Endothelial cell of hepatic sinusoid (primary cell): ENCODE results near the gene HAVCR1.
"Not testable (repeated sequence)": the region's sequence is repeated elsewhere in the genome, so short reads cannot be mapped to it uniquely, and the experiment has no call there.

Experiments
- in situ Hi-C: cut with HindIII; loops from 2 replicates; pipeline ENCODE4 v1.10.0; 2017; ENCODE audit warnings: low sequenced_read_pairs

The HAVCR1 gene

DNA sequence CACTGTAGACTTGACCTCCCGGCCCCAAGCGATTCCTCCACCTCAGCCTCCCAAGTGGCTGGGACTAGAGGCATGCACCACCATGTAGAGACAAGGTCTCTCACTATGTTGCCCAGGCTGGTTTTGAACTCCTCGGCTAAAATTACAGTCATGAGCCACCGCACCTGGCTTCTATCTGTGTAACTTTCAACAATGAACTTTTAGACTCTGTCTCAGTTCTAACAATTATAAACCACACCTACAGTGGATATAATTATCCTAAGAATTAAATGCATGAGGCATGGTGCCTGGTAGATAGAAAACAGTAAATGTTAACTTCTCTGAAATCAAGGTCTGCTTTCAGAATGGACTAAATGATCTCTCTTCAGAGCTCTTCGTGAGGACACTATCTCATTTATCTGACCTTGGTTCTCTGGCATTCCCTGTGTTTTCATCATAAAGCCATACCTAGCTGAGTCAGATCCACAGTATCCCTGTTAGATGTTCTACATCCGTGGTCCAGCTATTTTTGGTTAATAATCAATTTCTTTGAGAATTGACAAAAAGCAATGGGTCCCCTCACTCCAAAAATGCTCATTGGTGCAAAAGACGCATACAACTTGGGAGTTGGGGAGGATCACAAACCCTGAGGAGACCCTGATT is 7.2 kb downstream of the HAVCR1 start:
- in situ Hi-C loops = no loop called here

- in situ Hi-C loops = no loop called here
Observed at GRCh38 chr5:157050050-157050449, 8.9 kb downstream of the HAVCR1 start.

DNA sequence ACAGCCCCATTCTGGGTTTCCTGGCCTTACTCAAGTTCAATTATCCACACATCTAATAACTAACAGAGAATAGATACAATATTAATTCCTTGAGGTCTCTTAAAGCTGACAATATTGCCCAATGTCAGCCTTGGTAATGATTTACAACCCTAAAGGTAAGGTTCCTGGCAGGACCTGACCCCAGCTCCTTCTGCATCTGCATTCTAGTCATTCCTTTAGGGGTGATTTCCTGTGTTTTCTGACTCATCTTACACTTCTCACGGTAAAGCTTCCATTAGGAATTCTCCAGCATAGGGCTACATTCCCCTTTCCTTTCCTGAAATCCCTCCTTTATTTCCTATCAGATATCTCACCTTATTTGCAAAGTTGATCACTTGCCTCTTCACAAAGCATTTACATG is 9.3 kb downstream of the HAVCR1 start:
- in situ Hi-C loops = no loop called here

DNA sequence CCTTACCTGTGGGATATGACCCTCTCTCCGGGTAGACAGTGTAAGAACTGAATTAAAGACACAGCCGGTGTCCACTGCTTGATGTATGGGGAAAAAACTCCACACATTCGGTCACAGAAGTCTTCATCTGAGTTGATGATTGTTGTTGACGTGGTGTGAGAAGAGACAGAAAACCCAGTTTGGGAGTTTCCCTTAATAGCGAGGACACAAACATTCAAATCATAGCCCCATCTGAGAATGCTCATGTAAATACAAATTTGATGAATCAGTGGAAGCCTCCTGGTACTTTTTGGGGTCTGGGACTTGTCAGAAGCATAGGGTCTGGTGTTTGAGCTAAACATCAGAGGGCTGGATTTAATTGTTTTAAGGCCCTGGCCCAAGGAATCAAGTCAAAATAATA is 11.0 kb downstream of the HAVCR1 start:
- in situ Hi-C loops = no loop called here

- in situ Hi-C loops = not testable (repeated sequence)
Observed at GRCh38 chr5:157047016-157047415, 11.9 kb downstream of the HAVCR1 start.

DNA sequence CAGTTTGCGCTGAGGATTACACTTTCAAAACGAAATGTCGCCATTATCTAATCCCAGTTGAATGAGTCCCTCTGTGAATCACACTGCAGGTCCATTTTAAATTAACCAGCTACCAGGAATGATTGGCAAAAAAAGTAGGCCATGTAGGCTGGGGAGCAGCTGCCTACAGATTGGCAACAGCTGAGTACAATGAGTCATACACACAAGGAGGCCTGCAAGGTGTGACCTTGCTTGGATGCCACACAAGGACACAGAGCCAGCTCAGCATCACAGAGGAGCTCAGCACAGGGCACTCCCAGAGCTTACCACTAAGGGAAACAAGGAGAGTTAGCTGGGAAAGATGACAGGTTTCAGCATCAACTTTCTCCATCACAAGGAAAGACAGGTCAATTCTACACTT is 12.9 kb downstream of the HAVCR1 start:
- in situ Hi-C loops = no loop called here

DNA sequence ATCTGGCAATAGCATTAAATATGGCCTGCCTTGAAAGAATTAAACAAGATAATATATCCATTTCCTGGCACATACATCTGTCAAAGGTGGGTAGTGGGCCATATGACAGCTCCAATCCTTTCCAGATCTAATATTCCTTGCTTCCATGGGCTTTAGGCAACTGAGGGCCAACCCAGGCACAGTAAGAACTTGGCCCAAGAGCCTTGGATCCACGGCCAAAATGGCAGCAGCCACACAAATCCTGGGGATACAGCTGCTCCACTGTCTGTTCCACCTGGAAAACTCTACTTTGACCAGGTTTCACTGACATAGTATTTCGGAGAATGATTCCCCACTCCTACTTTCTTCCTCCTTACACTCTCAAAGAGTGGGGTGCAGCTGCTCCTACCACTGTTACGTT is 13.3 kb downstream of the HAVCR1 start:
- in situ Hi-C loops = no loop called here

DNA sequence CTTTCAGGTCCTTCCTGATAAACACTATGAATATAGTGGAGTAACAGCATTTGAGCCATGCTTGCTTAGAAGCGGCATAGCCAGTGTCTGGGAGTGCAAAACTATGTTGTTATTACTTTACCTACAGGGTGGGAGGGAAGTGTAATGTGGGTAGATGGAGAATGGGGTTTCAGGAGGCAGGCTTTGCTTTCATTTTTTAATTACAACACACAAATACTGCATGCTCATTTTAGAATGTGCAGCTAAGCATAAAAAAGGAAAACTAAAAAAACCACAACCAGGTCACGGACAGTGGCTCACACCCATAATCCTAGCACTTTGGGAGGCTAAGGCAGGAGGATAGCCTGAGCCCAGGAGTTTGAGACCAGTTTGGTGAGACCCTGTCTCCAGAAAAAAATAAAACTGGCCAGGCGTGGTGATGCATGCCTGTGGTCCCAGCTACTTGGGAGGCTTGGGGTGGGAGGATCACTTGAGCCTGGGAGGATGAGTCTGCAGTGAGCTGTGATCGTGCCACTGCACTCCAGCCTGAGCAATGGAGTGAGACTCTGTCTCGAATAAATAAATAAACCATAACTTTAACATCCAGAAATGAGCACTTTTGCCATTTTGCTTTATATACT is 20.2 kb downstream of the HAVCR1 start:
- in situ Hi-C loops = no loop called here

DNA sequence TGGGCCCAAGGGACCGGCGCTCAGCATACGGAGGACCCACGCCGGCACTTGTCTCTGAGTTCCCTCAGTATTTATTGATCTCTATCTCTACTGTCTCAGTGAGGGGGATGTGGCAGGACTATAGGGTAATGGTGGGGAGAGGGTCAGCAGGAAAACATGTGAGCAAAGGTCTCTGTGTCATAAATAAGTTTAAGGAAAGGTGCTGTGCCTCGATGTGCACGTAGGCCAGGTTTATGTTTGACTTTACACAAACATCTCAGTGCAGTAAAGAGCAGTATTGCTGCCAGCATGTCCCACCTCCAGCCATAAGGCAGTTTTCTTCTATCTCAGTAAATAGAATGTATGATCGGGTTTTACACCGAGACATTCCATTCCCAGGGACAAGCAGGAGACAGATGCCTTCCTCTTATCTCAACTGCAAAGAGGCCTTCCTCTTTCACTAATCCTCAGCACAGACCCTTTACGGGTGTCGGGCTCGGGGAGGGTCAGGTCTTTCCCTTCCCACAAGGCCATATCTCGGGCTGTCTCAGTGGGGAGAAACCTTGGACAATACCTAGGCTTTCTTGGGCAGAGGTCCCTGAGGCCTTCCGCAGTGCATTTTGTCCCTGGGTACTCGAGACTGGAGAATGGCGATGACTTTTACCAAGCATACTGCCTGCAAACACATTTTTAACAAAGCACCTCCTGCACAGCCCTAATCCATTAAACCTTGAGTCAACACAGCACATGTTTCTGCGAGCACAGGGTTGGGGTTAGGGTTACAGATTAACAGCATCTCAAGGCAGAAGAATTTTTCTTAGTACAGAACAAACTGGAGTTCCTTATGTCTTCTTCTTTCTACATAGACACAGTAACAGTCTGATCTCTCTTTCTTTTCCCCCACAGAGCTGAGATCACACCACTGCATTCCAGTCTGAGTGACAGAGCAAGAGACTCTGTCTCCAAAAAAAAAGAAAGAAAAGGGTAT is 24.5 kb downstream of the HAVCR1 start:
- in situ Hi-C loops = not testable (repeated sequence)

DNA sequence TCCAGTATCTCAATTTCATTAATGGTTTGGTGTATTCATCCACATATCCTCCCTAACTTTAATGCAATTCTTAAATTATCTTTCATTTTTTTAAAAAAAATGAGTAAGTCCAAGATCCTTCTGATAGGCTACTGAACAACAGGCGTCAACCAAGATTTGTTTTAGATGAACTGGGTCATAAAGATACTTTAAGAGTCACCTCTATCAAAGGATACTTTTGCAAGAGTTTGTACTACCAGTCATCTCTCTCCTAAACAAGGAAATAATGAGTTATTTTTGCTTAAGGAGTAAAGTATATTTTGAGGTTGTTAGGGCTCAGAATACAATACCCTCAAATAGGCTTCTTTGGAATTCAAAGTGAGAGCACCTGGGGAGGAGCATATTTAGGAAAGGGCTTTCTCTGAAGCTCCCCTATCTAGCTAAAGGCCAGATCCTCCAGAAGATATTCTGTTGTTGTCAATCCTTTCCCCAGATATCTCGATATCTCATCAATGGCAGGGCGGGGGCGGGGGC is 25.8 kb downstream of the HAVCR1 start:
- in situ Hi-C loops = no loop called here

GRCh38 chr5:157030692-157031091 is 28.2 kb downstream of the HAVCR1 start:
- in situ Hi-C loops = no loop called here

GRCh38 chr5:157029457-157029856 is 29.5 kb downstream of the HAVCR1 start:
- in situ Hi-C loops = no loop called here

DNA sequence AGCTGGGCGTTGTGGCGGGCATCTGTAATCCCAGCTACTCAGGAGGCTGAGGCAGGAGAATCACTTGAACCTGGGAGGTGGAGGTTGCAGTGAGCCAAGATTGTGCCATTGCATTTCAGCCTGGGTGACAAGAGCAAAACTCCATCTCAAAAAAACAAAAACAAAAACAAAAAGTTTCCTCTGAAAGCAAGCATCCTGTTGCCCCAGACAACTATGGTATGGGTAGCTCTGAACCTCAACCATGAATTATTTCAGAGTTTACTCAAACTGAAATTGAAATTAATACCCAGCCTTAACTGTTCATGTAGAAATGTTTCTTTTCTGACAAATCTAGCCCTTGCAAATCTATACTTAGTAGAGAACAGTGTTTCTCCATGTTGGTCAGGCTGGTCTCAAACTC is 31.3 kb downstream of the HAVCR1 start:
- in situ Hi-C loops = not testable (repeated sequence)

DNA sequence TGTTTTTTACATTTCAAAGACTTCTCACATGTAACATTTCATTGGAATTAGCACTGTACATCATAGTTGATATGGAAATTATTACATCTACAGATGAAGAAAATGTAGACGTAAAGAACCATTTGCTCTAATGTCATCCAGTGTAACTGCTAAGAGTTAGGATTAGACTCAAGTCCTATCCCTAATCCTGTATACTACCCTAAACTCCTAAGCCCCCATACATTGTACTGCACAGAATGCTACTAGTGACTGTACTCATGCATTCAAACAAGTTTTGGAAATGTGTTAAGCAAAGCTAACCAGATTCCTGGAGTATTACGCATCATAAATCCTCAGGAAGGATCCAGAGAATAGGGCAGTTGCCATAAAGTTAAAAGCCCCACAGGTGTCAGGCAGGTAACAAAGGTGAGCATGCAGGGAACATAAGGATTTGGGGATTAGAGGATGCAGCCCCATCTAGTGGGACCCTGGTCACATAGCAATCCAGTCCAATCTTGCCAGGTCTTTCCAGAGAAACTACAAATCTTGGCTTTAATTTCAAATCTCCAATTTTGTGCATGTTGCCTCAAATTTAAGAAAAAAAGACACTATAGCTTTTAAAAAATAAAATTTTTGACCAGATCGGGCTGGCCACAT is 32.0 kb downstream of the HAVCR1 start:
- in situ Hi-C loops = no loop called here

- in situ Hi-C loops = no loop called here
Observed at GRCh38 chr5:157025093-157025698, 33.7 kb downstream of the HAVCR1 start.

DNA sequence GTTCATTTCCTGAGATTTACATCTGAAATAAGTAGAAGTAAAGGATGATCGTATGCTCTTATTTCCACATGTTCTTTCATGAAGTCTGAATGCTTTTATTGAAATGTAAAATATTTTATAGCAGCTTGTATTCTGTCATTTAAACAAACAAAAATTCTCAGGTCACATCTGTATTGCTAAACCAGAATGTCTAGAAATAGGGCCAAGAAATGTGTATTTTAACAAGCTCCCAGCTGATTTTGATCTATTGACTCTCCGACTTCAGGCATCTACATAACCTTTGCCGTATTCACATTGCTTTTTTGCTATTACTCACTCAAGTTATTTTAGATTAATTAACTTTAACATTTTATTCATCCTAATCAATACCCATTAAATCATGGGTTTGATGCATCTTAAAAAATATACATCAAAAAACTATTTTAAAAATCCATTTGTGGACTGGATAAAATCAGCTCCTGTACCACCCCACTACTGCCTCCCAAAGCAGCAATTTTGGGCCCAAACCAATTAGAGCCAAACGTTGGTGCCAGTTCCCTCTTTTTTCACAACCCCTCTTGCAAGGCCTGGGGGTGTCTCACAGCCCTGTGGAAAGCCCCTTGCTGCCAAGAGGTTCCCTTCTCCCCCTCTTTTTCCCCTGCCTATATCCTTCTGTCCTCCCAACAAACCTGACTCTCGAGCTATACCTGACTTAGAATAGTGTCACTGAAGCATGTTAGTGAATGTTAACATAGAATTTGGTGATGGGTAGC is 34.5 kb downstream of the HAVCR1 start:
- in situ Hi-C loops = no loop called here

GRCh38 chr5:157022024-157022423 is 36.9 kb downstream of the HAVCR1 start:
- in situ Hi-C loops = no loop called here

DNA sequence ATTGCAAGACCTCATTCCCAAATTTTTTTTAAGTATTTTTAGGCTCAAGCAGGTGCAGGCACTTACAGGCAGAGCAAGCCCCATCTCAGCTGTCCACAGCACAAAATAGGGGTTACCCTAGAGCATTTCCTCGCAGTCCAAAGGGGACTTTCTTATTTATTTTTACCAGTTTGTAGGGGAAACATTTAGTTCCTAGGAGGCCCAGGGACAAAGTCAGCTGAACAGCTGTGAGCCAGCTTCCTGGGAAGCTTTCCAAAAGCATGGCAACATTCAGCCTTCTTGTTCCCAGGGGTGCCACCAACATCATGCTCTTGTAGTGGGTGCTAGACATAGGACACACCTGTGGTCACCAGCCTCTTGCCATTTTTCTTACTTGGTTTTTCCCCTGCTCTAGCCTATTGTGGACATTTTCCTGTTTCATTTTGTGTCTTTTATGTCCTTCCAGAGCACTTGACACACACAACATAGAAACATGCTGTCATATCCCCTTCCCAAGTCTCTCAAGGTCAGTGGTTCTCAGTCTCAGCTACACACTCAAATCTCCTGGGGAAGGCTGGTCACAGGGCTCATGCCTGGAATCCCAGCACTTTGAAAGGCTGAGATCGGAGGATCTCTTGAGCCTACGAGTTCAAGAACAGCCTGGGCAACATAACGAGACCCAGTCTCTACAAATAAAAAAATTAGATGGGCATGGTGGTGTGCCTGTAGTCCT is 38.2 kb downstream of the HAVCR1 start:
- in situ Hi-C loops = no loop called here

DNA sequence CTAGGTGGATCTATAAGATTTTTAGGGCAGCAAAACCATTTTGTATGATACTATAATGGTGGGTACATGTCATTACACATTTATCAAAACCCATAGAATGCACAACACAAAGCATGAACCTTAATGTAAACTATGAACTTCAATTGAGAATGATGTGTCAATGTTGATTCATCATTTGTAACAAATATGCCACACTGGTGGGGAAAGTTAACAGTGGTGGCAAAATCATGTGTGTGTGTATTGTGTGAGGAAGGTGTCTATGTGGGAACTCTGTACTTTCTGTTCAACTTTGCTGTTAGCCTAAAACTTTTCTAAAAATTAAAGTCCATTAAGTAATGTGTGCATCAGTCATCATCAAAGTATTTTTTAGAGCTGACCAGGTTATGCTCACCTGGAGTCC is 38.9 kb downstream of the HAVCR1 start:
- in situ Hi-C loops = no loop called here
